ENCODE measurements around the gene FBLN2.

Gene FBLN2

DNA sequence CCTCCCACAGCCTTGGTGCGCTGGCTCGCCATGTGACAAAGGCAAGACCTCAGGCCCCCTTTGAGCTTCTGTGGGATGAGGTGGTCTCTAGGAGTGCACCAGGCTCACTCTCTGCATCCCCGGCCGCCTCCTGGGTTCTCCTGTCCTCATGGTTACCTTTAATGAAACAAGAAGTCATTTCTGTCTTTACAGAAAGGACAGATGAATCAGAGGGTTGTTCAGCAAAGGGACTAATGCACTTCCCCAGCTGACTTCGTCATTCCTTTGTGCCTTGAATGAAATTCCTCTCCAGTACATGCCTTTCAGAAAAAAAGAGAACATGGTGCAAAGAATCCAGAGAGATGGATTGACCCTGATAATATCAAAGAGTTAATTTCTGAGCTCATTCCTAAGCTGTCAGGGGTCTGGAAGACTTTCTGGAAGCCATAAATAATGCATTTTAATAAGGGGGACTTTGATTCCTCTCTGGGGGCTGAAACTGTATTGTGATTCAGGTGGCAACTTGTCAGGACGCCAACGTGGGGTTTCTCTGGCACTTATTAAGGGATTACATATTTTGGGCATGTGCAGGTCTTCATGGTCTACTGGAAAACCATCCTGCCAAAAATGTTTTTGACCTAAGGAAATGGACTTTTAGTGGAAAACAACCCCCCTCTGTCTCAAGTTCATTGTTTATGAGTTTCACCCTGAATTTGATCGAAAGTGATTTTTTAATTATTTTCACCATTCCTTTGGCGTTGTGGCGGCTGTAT is 122.7 kb downstream of the FBLN2 start:
- no peak for DNase-seq

DNA sequence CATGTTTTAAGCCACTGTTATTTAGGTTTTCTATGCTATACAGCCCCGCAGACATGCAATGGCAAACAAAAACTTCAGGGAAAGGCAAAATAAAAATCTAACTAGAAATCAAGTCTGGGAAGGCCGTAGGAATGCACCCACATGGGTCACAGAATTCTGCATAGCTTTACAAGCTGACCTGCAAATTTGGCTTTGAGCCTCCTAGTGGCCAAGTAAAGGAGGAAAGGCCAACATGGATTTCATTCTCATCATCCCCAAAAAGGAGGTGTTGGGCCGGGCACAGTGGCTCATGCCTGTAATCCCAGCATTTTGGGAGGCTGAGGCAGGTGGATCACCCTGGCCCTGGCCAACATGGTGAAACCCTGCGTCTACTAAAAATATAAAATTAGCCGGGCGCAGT is 124.3 kb downstream of the FBLN2 start:
- DNase-seq, result no peak

DNA sequence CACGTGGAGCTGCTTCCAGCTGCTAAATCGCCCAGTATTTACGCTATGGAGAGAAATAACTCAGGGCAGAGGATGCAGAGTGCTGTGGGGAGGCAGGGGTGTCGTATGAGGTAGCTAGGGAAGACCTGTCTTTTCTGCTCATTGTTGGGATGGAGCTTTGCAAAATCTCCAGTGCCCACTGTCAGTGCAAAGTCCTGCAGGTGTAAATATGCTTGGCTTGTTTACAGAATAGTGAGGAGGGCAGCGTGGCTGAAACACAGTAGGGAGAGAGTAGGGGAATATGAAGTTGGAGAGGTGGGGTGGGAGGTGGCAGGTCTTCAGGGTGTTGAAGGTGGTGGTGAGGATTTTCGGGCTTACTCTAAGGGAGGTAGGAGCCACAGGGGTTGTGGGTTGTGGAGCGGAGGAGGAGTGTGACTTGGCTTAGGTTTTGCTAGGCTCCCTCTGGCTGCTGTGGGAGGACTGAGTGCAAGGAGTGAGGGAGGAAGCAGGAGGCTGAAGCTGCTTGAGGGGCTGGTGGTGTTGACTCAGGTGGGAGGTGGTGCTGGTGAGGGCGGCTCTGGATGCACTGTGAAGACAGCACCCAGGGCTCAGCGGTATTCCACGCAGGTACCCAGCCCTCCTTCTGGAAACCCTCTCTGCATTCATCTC is 125.7 kb downstream of the FBLN2 start:
- no peak for DNase-seq

DNA sequence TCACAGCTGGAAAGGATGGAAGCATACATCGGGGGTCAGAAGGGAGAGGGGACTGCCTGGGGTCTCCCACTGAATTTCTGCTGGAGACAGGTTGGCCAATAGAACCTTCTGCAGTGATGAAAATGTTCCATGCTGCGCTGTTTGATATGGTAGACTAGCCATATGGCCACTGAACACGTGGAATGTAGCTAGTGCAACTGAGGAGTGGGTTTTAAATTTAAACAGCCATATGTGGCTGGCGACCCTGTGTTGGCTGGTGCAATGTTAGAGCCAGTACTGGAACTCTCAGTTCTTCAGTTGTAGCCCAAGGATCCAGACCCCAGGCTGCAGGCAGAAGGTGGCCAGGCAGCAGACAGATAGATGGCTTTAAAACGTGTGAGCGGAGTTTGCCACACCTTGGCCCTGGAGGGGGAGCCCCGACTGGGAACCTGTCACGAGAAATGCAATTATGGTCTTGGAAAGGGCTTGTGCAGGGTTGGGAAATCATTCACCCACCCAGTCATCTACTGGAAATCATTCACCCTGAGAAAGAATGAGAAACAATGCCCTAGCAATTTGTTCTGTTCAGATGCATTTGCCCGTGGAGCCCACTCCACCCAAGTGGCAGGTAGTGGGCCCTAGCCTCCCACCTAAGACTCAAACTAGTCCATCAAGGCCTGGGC is 127.6 kb downstream of the FBLN2 start:
- DNase-seq, result no peak

DNA sequence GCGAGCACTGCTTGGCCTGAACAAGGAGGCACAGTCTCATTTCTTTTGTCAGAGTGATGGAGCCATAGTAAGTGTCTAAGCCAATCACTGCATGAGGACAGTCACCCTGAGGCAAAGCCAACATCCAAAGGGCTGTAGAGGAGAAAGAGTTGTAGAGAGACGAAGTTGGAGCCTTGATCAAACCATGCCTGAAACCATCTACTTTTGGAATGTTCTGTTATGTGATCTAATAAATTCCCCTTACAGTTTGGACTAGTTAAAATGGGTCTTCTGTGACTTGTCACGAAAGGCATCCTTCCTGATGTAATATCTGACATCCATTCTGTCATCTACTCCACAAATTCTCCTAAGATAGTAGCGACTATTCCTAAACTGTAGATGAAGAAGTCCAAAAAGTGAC is 128.3 kb downstream of the FBLN2 start:
- no peak for DNase-seq

DNA sequence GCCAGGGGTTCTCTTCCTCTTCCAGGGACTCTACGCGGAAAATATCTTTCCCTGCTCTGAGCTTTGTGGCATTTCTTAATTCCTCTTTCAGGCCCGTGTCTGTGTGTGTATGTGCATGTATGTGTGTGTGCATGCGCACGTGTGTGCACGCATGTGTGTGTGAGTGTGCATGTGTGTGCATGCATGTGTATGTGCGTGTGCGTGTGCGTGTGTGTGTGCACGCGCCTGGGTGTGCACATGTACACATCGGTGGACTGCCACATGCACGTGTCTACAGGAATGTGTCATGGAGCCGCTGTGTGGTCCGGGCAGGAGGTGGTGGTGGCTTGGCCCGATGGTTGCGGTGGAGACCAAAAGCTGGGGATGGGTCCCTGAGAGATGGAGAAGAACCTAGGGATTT is 133.0 kb downstream of the FBLN2 start:
- no peak for DNase-seq

DNA sequence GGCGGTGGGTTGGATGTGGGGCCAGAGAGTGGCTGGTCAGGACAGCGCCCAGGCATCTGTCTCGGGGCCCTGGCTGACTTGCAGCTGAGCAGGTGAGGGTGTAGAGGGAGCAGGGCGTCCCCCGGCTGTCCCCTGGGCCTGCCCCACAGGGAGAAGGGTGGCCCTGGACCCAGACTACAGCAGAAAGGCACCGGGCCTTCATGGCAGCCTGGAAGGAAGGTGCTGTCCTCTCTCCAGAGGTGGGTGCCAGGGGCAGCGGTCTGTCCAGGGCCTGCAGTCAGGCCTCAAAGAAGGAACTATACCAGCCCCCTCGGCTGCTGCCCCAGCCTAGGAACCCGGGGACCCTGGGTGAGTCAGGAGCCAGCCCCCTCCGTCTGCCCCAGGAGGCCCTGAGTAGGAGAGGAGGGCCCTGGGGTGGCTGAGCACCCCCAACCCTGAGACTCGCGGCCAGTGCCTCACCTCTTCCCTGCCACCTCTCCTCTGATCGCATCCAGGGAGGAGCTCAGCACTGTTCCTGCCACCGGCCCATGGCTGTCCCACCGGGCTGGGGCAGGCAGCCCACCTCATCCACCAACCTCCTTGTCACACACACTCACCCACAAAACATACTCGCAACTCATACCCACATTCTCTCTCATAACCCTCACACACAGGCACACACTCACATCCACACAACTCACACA is 133.5 kb downstream of the FBLN2 start:
- no peak for DNase-seq

DNA sequence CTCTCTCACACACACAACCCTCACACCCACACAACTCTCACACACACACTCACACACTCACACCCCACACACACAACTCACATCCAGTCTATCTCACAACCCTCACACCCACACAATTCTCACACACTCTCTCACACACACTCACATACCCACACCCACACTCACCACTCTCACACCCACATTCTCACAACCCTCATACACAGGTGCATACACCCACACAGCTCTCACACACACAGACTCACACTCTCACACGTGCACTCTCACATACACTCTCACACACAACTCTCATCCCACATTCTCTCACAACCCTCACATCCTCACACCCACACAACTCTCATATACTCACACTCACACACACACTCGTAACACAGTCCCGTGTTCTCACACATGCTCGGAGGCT is 134.4 kb downstream of the FBLN2 start:
- DNase-seq, result no peak

DNA sequence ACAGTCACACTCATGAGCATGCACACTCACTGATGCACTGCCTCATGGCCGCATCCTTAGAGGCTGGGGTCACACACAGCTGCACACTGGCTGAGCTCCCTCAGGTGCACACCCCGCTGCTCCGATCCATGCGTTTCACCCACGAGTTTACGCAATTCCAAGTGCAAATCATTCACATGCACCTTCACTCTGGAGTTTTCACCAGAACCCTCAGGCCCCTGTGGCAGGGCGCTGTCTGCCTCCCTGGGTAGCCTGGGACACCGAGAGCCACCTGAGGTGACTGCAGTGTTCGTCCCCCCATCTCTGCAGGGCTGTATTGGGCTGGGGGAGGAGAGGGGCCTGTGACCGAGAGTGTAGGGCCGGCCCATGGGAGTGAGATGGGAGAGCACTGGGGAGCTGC is 134.8 kb downstream of the FBLN2 start:
- DNase-seq, result no peak

DNA sequence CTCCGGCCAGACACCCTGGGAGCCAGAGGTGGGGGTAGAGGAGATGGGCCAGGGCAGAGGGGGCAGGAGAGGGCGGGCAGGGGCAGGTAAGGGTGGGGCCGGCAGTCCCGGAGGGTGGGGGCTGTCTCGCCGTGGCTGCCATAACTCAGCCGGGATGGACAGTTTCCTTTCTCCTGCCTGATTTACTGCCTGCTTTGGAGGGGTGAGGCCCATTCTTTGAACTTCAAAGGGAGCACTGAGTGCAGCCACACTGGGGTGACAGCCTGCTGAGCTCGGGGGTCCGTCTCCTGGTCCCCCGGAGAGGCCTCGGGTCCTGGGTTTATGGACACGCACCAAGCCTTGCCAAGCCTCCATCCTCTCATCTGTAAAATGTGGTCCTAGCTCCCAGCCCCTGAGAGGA is 135.4 kb downstream of the FBLN2 start:
- DNase-seq, result no peak

DNA sequence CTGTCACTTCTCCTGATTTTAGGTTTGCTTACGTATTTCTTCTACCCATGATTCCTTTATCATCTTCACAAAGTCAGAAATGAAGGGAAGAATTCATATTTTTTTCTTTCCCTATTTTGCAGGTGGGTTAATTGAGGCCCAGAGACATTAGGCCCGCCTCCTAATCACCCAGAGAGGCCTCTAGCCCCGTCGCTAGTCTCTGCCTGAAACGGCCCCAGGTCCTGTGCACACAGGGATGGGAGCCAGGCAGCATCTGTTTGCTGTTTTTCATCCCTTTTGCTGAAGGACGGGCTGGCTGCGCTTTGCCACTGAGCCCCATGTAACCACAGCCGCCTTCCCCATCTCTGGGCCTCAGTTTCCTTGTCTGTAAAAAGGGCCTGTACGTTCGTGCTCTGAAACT is 135.9 kb downstream of the FBLN2 start:
- no peak for DNase-seq

DNA sequence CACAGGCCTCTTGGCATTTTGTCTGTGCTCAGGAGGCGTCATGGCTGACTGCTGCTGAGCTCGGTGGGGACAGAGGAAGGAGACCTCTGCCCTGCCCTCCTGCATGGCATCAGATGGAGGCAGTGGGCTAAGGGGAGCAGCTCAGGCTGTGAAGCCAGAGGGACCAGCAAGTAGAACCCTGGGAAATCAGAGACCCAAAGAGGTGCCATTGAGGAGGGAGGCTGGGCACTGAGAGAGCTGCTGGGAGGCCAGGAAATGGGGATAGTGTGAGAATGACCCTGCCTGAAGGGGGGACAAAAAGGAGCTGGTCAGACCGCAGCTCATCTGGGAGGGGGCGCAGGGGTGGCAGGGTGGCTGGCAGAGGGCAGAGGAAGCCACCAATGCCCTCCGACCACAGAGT is 136.8 kb downstream of the FBLN2 start:
- DNase-seq, result no peak

DNA sequence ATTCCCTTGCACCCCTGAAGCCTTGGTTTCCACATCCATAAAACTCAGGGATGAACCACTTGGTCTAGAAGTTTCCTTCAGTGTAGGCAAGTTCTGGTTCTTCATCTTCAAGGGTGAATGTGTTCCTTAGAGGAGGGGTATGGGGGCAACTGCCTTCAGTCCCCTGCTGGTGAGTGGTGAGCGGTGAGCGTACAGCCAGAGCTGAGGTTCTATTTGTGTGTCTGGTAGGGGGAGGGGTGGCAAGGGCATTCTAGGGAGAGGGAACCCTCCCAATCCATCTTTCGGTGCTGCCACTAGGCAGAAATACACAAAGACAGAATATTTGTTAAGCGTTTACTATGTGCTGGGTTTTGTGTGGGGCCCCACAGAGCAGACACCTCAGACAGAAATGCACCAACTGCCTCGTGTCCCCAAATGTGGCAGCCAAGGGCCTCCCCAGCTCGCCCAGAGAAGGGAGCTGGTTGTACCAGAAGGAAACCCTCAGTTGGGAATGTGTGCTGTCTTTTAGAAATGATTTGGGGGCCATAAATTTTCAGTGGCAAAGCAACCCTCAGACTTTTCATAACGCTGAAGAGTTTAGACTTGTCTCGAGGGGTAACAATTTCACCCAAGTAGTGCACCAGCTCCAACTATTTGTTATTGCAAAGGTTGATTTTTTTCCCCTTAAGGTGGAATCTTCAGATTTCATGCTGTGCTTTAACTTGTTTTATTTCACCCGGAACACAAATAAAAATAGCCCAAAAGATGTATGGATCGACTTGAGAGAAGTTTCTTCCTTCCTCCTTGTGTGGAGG is 137.6 kb downstream of the FBLN2 start:
- DNase-seq, result no peak

DNA sequence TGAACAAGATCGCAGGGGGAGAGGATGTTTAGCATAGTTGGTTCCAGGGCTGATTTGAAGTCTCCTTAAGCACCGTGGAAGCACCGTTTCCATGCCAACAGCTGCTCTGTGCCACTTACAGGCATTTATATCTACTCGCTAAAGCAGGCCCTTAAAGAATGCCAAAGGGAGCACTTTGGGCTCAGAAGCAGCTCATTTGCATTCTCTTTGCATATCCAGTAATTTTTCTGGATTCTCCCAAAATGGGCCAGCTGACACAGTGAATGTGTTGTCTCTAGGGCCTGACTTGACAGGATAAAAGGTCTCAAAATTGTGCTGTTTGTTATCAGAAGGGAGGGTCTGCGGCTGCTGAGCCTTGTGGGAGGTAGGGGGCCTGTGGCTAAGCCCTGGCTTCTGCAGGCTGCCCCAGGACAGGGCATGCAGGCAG is 138.6 kb downstream of the FBLN2 start:
- DNase-seq, result no peak

Measured in DMS53 (cell line).